Upper lobe of right lung (tissue), 1 donor: Measurements from ENCODE around the gene HS6ST1. TPM values are rescaled to one million over a fixed set of nuclear protein-coding genes. Genes with fewer than 3 reads are reported as not detected.

Experiments used
- ATAC-seq: fragments of 200-7000 bp; cut with Tn5 transposase; one replicate; pipeline ENCODE4 v1.9.1; 2020; ENCODE audit warnings: mild to moderate bottlenecking, moderate library complexity
- DNase-seq: peaks from one replicate; pipeline ENCODE4 v3.0.0-alpha.2; 2020
- H3K27ac ChIP-seq: fragments of 200-600 bp; one replicate; pipeline ENCODE4 v1.8.0; 2022
- H3K27me3 ChIP-seq: fragments of 200-600 bp; one replicate; pipeline ENCODE4 v1.8.0; 2022; ENCODE audit warnings: mild to moderate bottlenecking
- H3K36me3 ChIP-seq: fragments of 200-600 bp; one replicate; pipeline ENCODE4 v1.8.0; 2022
- H3K4me1 ChIP-seq: fragments of 200-600 bp; one replicate; pipeline ENCODE4 v1.8.0; 2022
- H3K4me3 ChIP-seq: fragments of 200-600 bp; one replicate; pipeline ENCODE4 v1.8.0; 2022; ENCODE audit warnings: mild to moderate bottlenecking
- H3K9me3 ChIP-seq: fragments of 200-600 bp; one replicate; pipeline ENCODE4 v1.8.0; 2022
- CTCF ChIP-seq: fragments of 200-600 bp; IDR thresholded peaks from one replicate; pipeline ENCODE4 v1.8.0; 2022; ENCODE audit warnings: antibody characterized with exemption
- intact Hi-C: fragments of 100-400 bp; cut with DNase I; formaldehyde crosslinking; loops from one replicate; pipeline ENCODE4 v1.11.0; 2022
- total RNA-seq: library from RNA; stranded (reverse); fragmentation: NEBNext Ultra II Directional; extraction: Animal tissue kit (Norgen Biotek cat#: 25700); gene quantifications from one replicate; pipeline ENCODE4 v1.2.1, GENCODE V29; 2021
- donor health status: DM: no; HTN: yes; CAD: no; lungs with severe emphysema.

Gene HS6ST1
- total RNA-seq, 1 donor from 2014 or later, result 33.2 TPM

GRCh38 chr2:128312411-128312810 is 6.3 kb downstream of the HS6ST1 start:
- Histone ChIP-seq H3K4me1 (peaks cover 51% of the 10 kb centered on the region), H3K4me3 (no peak overlapping the region), H3K36me3 (no peaks in the 10 kb centered on the region), H3K27ac (no peak overlapping the region), H3K27me3 (no peaks in the 10 kb centered on the region), H3K9me3 (no peaks in the 10 kb centered on the region)
- no peak for DNase-seq
- no peak for TF ChIP-seq CTCF
- no peak for ATAC-seq
- intact Hi-C loops, result no loop called here

GRCh38 chr2:128311755-128312341 is 6.8 kb downstream of the HS6ST1 start:
- Histone ChIP-seq H3K4me1 (peaks cover 52% of the 10 kb centered on the region), H3K27me3 (no peaks in the 10 kb centered on the region), H3K9me3 (no peaks in the 10 kb centered on the region), H3K4me3 (no peak overlapping the region), H3K27ac (no peak overlapping the region), H3K36me3 (no peaks in the 10 kb centered on the region)
- DNase-seq (no peak), ATAC-seq (no peak)
- intact Hi-C loops, result no loop called here
- no peak for TF ChIP-seq CTCF

- no peak for TF ChIP-seq CTCF
These were observed 7.4 kb downstream of the HS6ST1 start for GRCh38 chr2:128311216-128311754.

GRCh38 chr2:128310761-128311160 is 7.9 kb downstream of the HS6ST1 start:
- no peak for DNase-seq
- TF ChIP-seq CTCF, result no peak
- Histone ChIP-seq H3K36me3 (no peaks in the 10 kb centered on the region), H3K4me1 (peaks cover 54% of the 10 kb centered on the region), H3K4me3 (no peak overlapping the region), H3K9me3 (no peaks in the 10 kb centered on the region), H3K27me3 (no peaks in the 10 kb centered on the region), H3K27ac (no peak overlapping the region)
- intact Hi-C loops, result no loop called here
- ATAC-seq, result no peak

More at GRCh38 chr2:128311216-128311754, 7.4 kb downstream of the HS6ST1 start:
- no peak for DNase-seq
- intact Hi-C loops, result no loop called here
- Histone ChIP-seq H3K4me3 (no peak overlapping the region), H3K27ac (no peak overlapping the region), H3K36me3 (no peaks in the 10 kb centered on the region), H3K27me3 (no peaks in the 10 kb centered on the region), H3K4me1 (peaks cover 53% of the 10 kb centered on the region), H3K9me3 (no peaks in the 10 kb centered on the region)
- ATAC-seq, result no peak

DNA sequence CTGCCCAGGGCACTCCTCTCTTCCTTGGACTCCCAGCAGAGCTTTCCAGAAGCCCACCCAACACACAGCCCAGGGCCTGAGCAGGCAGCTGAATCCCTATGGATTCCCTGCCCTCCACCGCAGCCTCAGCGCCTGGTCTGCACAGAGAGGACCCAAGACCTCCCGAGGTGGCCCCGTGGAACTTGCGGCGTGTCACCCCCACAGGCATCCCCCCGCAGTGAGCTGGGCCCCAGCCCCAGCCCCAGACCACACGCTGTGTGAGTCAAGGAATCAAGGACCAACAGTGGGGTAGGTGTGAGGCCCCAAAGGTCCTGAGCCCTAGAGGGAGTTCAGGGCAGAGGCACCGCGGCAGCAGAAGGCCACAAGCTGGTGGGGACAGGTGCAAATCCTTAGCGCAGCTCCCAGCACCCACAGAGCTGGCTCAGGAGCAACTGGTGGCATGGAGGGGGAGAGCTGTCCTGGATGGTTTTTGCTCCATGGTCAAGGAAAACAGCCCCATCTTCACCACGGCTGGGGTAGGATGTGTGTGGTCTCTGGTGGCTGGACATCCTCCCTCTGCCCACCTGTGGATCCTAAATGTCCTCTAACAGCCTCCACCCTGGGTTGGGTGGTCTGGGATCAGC is 8.5 kb downstream of the HS6ST1 start:
- ATAC-seq, result no peak
- H3K27ac ChIP-seq, result no peak overlapping the region

More for the DNA sequence above, 8.5 kb downstream of the HS6ST1 start:
- H3K4me3 ChIP-seq, result no peak overlapping the region
- no peaks in the 10 kb centered on the region for H3K36me3 ChIP-seq
- intact Hi-C loops, result no loop called here
- TF ChIP-seq CTCF, result no peak
- H3K4me1 ChIP-seq, result peaks cover 57% of the 10 kb centered on the region
- peak; percentile 60 for DNase-seq
- no peaks in the 10 kb centered on the region for H3K9me3 ChIP-seq
- H3K27me3 ChIP-seq, result no peaks in the 10 kb centered on the region
